Measurements from ENCODE around the gene GATD1.

Gene GATD1

GRCh38 chr11:770642-771616, 6.4 kb downstream of the GATD1 start:
- Histone ChIP-seq H3K9ac (no peak overlapping the region), H3K4me1 (no peaks in the 10 kb centered on the region), H3K36me3 (ENCODE audit: control insufficient read depth, insufficient read depth, low read length) (no peaks in the 10 kb centered on the region), H3K27me3 (ENCODE audit: control insufficient read depth, insufficient read depth, low read length) (no peaks in the 10 kb centered on the region), H2AFZ (no peak overlapping the region), H3K4me3 (ENCODE audit: low read depth, low read length) (no peak overlapping the region), H3K79me2 (peaks cover 2% of the 10 kb centered on the region), H3K9me3 (ENCODE audit: control insufficient read depth, low read length) (no peaks in the 10 kb centered on the region), H3K4me2 (ENCODE audit: low read length) (no peak overlapping the region), H3K27ac (no peak overlapping the region)
- TF ChIP-seq CTCF (IDR thresholded peaks at IDR 0.05), result no peak

GRCh38 chr11:769887-770641, 7.2 kb downstream of the GATD1 start:
- H3K27me3 ChIP-seq (ENCODE audit: control insufficient read depth, insufficient read depth, low read length), result no peaks in the 10 kb centered on the region
- H3K4me3 ChIP-seq (ENCODE audit: low read depth, low read length), result no peak overlapping the region
- H3K79me2 ChIP-seq, result no peaks in the 10 kb centered on the region
- H3K9ac ChIP-seq, result no peak overlapping the region
- no peaks in the 10 kb centered on the region for H3K4me1 ChIP-seq
- no peaks in the 10 kb centered on the region for H3K9me3 ChIP-seq (ENCODE audit: control insufficient read depth, low read length)
- H3K36me3 ChIP-seq (ENCODE audit: control insufficient read depth, insufficient read depth, low read length), result no peaks in the 10 kb centered on the region
- H3K27ac ChIP-seq, result no peak overlapping the region
- H2AFZ ChIP-seq, result no peak overlapping the region
- TF ChIP-seq CTCF (IDR thresholded peaks at IDR 0.05), result no peak
- no peak overlapping the region for H3K4me2 ChIP-seq (ENCODE audit: low read length)

GRCh38 chr11:767238-767637, 10.0 kb downstream of the GATD1 start:
- no peaks in the 10 kb centered on the region for H3K36me3 ChIP-seq (ENCODE audit: control insufficient read depth, insufficient read depth, low read length)
- no peaks in the 10 kb centered on the region for H3K79me2 ChIP-seq
- no peak for TF ChIP-seq CTCF (IDR thresholded peaks at IDR 0.05)
- no peak overlapping the region for H2AFZ ChIP-seq
- H3K4me1 ChIP-seq, result no peaks in the 10 kb centered on the region
- H3K27ac ChIP-seq, result no peak overlapping the region
- H3K9me3 ChIP-seq (ENCODE audit: control insufficient read depth, low read length), result no peaks in the 10 kb centered on the region
- no peaks in the 10 kb centered on the region for H3K27me3 ChIP-seq (ENCODE audit: control insufficient read depth, insufficient read depth, low read length)
- no peak overlapping the region for H3K4me3 ChIP-seq (ENCODE audit: low read depth, low read length)
- no peak overlapping the region for H3K9ac ChIP-seq
- H3K4me2 ChIP-seq (ENCODE audit: low read length), result no peak overlapping the region

GRCh38 chr11:766936-767210, 10.4 kb downstream of the GATD1 start:
- no peak for TF ChIP-seq CTCF (IDR thresholded peaks at IDR 0.05)
- Histone ChIP-seq H3K9ac (no peak overlapping the region), H3K79me2 (no peaks in the 10 kb centered on the region), H3K4me2 (ENCODE audit: low read length) (no peak overlapping the region), H3K27me3 (ENCODE audit: control insufficient read depth, insufficient read depth, low read length) (no peaks in the 10 kb centered on the region), H3K4me1 (no peaks in the 10 kb centered on the region), H3K36me3 (ENCODE audit: control insufficient read depth, insufficient read depth, low read length) (no peaks in the 10 kb centered on the region), H3K4me3 (ENCODE audit: low read depth, low read length) (no peak overlapping the region), H3K9me3 (ENCODE audit: control insufficient read depth, low read length) (no peaks in the 10 kb centered on the region), H2AFZ (no peak overlapping the region), H3K27ac (no peak overlapping the region)
